Epithelial cell of prostate (primary cell): ENCODE measurements around the gene DUOX1.
"Not testable (repeated sequence)": the region's sequence is repeated elsewhere in the genome, so short reads cannot be mapped to it uniquely, and the experiment has no call there.

Source experiments
- DNase-seq: peaks from one replicate; pipeline ENCODE4 v3.0.0-alpha.2; 2011; ENCODE audit warnings: low read depth, low spot score
- H3K27ac ChIP-seq: fragments of 450-650 bp; 2 replicates; pipeline ENCODE4 v1.5.1; 2017; ENCODE audit warnings: mild to moderate bottlenecking

The DUOX1 gene

DNA sequence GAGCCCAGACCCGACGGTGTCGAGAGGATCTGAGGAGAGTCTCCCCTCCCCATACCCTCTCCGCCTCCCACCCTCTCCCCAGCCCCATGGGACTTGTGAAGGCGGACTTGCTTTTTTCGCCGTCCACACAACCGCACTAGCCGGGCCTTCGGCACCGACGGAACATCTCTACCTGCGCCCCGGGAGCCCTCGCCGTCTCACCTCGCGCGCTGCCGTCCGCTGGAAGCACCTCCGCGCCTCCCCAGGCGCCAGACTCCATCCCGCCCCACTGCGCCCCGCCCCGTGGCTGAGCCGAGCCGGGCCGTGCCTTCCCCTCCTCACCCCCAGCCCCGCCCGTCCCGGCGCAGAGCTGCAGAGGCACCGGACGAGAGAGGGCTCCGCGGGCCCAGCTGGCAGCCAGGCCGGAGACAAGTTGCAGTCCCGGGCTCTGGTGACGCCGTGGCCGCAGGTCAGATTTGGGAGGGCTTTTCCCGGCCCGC lies at the start of gene DUOX1, which contains the start of gene DUOXA1:
DUOX1 (plus strand) TSS at position 344 of the 479 bp plus-strand sequence. CDS start 1,973 bp downstream, outside the sequence.
DUOXA1 (minus strand) TSS at position 229 of the 479 bp plus-strand sequence. CDS start 6,865 bp downstream, outside the sequence.
- peak within 1 kb of the TSS; percentile 69 for H3K27ac ChIP-seq
- DNase-seq, result no peak

DNA sequence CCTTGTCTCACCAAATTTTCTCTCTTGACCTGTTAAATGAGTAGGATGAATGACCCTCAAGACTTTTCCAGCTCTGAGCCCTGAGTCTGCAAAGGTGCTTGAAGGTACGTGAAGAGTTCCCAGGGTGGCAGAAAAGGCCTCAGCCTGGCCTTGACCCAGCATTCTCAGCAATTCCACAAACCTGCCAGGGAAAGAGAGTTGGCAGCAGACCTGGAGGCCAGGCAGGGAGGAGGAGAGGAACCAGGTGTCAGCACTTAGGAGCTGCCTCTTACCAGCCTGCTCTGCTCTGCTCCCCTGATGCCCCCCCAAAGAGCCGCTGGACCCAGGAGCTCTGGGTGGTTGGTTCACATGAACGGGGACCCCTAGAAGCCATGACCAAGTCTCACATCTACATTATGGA lies 49.2 kb upstream of the DUOX1 start:
- DNase-seq, result not testable (repeated sequence)

DNA sequence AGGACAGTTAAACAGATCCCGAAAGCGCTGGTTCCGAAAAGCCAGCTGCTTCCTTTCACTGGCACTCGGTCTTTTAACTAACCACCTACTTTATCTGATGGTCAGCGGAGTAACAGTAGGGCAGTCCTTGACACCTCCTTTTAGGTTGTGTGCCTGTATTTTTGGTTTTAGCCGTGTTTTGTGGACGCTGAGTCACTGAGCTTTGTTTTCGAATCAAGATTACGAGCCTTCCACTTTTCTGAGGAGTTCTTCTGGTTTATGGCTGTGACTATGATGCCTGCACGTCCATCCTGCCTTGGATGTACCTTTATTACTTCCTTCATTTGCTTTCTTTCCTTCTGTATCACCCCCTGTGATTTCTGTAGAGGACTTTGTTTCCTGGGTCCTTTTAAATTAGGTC lies 47.4 kb upstream of the DUOX1 start:
- not testable (repeated sequence) for DNase-seq, H3K27ac ChIP-seq

More for the DNA sequence above, 49.2 kb upstream of the DUOX1 start:
- H3K27ac ChIP-seq, result not testable (repeated sequence)

DNA sequence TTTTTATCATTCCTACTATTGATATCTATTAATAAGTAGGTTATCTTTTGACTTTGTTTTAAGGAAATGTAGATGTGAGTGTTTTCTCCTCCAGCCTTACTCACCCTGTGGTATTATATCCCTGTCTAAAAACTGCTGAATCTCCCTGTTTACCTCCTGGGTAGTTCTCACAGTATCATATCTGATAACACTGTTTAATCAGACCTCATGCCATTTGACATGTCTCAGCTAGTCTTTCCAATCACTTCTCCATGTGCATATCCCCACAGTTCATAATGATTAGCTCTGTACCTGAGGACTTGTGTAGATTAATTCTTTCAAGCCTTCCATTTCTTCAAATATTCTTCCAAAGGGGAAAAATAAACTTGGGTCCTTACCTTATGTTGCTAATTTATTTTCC lies 46.6 kb upstream of the DUOX1 start:
- H3K27ac ChIP-seq, result no peak overlapping the region
- no peak for DNase-seq

DNA sequence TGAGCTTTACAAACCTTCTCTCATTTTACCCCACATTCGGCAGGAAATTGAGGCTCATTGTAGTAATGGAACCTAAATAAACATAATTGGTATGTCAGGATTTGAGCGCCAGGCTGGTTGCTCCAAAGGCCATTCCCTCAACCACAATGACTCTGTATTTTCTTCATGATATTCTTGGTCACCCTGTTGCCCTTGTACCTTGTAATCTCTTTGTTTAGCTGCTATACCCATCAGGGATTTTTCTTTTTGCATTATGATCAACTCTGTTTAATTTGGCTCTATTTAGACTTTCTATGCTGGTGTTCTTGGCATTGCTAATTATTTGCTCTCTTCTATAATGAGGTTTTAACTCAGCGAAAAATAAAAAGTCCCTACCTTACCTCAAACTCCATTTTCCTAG lies 45.6 kb upstream of the DUOX1 start:
- DNase-seq, result no peak
- no peak overlapping the region for H3K27ac ChIP-seq

DNA sequence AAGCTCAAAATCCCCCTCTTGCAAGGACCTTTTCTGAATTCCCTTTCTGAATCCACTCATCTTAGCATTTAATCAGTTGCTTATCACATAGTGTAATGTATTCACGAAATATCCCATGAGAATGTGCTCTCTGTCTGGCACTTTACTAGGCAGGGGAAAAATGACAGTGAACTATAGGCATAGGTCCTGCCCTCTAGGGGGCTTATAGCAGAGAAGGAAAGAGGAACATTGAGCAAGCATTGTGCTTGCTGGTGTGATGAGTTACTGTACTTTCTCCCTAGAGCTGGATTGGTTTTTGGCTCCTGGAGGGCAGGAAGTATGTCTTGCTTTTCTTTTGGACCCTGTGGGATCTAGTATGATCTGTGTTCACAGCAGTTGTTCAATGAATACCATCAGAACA lies 42.3 kb upstream of the DUOX1 start:
- H3K27ac ChIP-seq, result no peak overlapping the region
- DNase-seq, result no peak

DNA sequence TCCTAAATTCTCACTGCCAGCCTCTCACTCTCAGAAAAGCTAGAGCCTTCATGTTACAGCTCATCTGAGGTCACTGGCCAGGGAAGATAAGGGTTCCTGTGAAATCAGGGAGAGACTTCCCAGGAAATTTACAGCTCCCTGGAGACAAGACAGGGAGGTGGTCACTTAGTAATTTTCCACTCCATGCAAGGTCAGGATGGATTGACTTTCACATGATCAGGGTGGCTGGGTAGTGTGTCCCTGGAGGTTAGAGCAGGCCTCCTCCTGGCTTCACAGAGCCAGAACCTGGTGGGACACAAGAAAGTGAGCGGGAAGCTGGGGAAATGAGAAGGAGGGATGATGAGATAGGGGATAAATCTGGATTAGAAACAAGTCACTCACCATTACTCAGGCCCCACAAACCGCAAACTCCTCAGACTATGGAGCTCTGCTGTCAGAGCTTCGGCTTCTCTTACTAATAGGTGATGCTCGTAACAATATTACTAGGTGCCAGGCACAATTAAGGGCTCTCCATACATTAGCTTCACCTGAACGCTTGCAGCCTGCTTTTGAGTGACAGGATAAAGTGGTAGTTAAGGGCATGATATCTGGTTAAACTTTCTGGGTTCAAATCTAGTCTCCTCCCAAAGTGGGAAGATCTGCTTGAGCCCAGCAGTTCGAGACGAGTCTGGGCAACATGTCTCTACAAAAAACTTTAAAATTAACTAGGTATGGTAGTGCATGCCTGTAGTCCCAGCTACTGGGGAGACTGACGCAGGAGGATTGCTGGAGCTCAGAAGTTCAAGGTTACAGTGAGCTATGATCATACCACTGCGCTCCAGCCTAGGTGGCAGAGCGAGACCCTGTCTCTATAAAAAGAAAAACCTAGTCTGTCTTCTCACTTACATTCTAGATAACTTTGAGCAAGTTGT lies 40.7 kb upstream of the DUOX1 start:
- DNase-seq, result no peak
- H3K27ac ChIP-seq, result no peak overlapping the region

DNA sequence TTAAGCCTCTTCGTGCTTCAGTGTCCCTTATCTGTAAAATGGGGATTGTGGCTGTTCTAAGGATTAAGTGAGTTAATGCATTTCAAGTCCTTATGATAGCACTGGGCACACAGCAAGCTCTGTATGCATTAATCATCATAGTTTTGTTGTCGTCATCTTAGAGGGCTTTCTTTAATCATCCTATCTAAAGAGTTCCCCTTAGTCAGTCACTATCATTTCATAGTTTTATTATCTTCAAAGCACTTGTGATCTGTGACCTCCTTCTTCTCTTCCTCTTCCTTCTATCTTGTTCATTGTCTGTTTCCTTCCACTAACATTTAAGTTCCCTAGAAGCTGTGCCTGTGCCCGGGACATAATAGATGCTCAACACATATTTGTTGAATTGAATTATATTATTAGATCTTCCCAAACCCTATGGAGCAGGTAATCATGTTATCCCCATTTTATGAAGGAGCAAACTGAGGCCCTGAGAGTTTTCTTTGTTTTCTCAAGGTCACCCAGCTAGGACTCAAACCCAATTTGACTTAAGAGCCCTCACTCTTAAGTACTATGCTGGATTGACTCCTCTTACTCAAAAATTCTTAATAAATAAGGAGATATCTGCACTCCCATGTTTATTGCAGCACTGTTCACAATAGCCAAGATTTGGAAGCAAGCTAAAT lies 40.0 kb upstream of the DUOX1 start:
- DNase-seq, result no peak
- no peak overlapping the region for H3K27ac ChIP-seq

DNA sequence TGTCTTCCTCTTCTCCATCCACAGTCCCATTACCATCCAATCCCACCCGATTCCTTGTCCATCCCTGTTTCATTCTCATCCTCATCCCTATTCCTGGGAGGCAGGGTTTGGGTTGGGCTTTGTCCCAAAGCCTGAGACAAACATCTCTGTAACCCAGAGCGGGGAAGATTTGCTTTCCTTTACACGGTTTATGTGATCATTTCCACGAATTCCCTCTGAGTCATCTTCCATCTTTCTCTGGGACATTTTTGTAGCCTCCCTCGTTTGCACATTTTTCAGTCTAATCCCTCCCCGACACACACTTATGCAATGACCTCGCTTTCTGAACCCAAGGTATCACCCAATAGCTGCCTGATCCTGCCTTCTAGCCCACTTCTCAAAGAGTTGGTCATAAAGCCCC lies 38.6 kb upstream of the DUOX1 start:
- H3K27ac ChIP-seq, result no peak overlapping the region
- DNase-seq, result no peak

DNA sequence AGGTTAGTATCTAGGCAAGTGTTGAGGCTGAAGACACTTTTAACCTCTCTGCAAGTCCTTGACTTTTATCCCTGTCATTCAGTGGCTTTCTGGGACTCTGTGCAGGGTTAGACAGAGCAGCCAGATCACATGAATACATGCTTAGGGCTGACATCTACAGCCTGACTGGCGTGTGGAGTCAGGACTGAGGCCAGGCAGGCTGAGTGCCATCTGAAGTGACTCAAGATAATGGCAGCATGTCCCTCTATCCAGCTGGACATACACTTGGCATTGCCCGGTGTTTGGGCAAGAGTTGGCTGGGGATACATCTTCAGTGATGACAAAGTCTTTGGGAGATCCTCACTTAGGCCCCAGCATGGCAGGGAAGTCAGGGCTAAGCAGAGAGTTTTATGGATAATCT lies 38.2 kb upstream of the DUOX1 start:
- DNase-seq, result no peak
- no peak overlapping the region for H3K27ac ChIP-seq

DNA sequence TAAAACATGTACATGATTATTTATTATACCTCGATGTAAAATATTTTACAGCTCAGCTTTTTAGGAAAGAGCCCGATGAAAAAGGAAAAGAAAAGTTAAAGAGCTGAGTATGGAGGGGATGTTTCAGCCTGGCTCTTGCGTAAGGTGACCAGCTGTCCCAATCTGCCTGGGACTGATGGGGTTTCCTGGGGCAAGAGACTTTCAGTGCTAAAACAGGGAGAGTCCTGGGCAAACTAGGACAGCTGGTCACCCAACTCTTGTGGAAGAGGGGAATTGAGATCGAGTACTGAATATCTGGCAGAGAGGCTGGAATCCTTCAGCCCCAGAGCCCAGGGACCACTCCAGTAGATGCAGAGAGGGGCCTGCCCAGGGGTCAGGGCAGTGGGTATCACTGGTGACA lies 36.8 kb upstream of the DUOX1 start:
- no peak overlapping the region for H3K27ac ChIP-seq
- DNase-seq, result no peak

DNA sequence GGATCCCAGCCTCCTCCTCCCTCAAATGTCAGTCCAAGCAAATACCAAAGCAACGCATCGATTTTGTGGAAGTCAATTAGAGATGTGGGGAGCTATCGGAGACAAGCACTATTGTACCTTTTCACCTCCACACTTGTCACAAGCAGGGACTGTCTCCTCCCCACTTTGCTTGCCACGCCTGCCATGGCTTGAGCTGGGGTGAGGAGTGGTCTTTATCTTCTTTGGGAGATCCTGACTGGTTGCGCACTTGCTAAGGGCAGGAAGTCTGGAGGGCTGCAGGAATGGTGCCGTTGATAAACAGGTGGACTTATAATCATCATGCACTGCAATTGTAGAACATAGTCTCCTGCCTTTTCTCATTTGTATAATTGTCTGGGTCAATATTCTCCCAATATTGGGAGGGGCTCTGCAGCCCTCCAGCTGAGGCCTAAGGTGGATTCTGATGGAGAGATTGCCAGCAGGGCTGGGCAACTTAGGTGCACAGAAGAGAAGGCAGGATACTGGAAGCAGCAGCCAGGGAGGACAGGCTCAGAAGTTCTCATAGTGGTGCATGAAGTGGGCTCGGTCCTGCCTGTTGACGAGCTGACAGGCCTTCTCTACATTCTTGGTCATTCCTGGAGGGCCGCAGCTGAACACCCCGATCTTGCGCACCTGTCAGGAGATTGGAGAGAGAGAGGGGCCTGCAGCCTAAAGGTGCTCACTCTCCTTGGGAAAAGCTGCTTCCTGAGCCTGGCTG lies 36.0 kb upstream of the DUOX1 start:
- no peak overlapping the region for H3K27ac ChIP-seq
- DNase-seq, result no peak

DNA sequence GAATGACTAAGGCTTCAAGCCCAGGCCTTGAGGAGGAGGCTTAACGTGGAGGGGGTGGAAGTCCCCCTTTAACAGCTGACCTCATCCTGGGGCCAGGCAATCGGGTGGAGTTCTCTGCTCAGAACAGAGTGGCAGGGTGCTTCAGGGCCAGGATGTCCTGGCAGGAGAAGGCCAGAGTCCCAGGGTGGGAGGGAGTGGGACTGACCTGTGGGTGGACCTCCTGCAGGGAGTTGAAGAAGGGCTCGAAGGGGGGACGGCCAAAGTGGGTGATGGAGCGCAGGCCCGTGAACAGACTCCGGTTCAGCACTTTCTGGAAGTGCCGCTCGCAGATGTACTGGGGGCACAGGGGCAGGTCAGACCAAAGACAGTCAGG lies 35.5 kb upstream of the DUOX1 start:
- H3K27ac ChIP-seq, result no peak overlapping the region
- DNase-seq, result no peak

DNA sequence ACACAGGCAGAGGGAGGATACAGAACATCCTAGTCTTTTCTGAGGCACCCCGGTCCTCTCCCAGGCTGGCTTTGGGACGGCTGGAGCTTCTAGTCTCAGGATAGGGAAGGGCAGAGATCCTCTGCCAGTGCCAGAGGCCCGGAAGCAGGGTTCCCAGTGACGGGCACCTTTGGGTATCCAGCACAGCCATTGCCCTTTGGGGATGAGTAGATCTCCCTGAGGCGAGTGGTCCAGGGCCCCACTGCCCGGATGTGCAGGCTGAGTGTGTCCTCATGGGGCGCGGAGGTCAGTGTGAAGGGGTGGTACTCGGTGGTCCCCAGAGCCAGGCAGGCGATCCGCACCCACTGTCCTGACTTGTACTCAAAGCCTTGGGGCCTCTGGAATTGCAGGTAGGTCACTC lies 34.1 kb upstream of the DUOX1 start:
- no peak overlapping the region for H3K27ac ChIP-seq
- no peak for DNase-seq

DNA sequence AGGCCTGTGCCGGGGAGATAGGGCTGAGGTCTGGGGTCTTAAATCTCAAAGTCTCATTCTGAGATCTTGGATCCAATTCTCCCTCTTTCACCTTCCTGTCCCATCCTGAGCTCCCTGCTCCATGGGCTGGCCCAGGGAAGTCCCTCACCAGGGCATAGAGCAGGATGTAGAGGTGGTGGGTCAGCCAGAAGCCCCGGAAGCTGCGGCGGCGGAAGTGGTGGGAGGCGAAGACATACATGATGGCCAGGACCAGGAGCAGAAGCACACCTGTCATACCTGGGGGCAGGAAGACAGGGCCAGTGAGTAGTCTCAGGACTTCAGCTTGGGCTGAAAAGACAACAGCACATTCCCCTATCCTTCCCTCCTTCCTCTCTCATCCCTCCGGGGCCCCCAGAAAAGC lies 32.3 kb upstream of the DUOX1 start:
- no peak overlapping the region for H3K27ac ChIP-seq
- no peak for DNase-seq

DNA sequence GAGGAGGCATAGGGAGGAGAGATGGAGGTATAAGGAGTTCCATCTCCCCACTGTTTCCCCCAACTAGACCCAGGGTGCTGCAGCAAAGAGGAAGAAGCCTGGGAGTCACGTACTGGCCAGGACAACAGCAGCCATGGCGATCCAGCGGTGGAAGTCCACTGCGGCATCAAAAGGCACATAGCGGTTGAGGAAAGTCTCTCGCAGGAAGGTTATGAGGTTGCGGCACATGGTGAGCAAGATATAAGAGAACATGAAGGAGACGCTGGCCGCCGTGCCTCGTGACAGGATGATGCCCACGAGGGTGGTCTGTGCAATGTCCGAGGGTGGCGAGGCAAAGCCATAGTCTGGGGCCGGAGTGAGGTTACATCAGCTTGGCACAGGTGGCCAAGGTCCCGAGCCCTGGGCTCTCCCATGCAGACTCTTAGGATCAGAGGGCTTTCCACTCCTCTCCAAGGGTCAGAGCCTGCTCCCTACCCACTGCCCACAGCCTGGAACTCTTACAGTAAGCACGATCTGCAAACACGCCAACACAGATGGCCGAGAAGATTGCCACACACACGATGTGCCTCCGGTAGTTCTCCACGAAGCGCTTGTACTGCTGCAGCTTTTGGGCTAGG lies 30.1 kb upstream of the DUOX1 start:
- no peak for DNase-seq
- H3K27ac ChIP-seq, result no peak overlapping the region

DNA sequence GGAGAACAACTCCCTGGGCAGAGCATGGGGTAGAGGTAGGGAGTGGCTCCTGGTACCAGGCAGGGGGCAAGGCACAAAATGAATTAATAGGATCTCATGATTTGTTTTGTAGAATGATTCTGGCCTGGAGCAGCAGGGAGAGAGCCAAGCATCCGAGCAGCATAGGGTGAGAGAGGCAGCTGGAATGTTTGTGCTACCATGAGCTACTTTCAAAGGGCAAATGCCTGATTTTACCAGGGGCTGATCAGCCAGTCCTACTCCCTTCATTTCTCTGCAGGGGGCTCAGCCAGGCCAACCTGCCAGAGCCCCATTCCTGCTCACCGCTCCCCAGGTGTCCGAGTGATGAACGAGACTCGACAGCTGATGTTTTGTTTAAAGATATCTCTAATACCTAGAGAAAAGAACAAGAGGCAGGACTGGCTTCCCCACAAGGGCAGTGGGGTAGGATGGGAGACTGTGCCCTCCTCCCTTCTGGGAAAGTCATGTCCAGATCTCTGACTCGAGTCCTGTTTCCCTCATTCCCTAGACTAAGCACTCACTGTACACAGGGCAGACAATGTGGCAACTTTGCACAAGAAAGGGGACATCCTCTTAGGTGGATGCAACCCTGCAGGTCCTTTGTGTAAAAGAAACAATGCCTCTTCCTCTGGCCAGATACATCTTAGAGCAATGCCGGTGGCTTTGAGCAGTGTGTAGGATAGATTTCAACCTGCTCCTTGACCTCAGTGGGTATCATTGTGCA lies 28.7 kb upstream of the DUOX1 start:
- no peak for DNase-seq
- no peak overlapping the region for H3K27ac ChIP-seq

DNA sequence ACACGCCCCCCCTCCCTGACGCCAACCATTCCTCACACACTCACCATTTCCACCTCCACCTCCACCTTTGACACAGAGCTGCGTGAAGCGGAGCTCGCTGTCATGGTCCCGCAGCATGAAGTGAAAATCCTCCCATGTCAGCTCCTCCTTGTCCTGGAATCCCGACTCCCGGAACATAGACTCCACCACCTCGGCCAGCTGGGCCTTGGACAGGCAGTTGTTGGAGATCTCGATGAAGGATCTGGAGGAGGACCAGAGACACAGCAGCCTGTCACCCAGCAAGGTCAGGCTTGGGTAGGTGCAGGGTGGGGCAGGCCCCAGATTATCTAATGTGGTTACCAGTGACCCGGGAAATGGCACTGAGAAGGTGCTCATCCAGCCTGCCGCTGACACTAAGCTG lies 28.0 kb upstream of the DUOX1 start:
- no peak for DNase-seq
- H3K27ac ChIP-seq, result no peak overlapping the region

DNA sequence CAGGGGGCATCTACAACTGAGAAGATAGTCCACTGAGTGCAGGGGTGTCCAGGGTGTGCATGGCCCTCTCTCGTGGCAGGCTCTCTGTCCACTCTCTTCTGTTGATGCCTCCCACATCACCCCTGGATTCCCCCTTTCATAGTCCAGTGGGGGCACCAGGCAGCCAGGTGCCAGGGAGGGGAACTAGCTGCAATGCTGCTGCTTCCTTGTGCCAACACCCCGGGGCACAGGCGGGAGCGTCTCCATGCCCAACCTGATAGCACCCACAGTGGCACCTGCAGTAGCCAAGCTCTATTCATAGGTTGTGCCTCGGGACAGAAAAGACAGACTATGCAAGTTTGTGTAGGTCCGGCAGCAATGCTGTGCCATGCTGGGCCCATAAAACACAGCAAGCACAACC lies 27.6 kb upstream of the DUOX1 start:
- DNase-seq, result no peak
- H3K27ac ChIP-seq, result no peak overlapping the region

DNA sequence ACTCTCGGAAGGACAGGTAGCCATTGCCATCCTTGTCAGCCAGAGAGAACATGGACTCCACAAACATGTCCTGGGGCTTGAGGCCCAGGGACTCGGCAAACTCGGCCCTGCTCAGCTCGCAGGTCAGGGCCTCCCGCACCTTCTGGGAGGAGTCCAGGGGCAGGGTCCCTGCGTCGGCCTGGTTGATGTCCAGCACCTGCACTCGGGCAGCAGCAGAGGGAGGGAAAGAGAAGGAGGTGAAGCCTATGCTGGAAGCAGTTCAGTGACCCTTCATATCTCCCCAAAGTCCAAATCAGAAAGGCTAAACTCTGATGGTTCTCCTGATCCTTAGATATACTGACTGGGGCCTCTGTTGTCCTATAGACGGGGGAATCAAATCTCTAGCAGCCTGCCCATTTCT lies 25.6 kb upstream of the DUOX1 start:
- DNase-seq, H3K27ac ChIP-seq: not testable (repeated sequence)
